Caco-2 (cell line): ENCODE results near the gene TPBG. TPM values are rescaled to one million over a fixed set of nuclear protein-coding genes. Genes with fewer than 3 reads are reported as not detected.

ENCODE experiments used
- BruUV-seq: library from RNA; stranded (reverse); fragments of 400-500 nt; replicated peaks from 2 replicates; lab custom pipeline; 2021; lab: Mats Ljungman, UMichigan
- CTCF ChIA-PET: fragments of 300-600 bp; sonication (Branson Sonifier 250); formaldehyde crosslinking; loops from one replicate; lab custom pipeline; 2022; ENCODE audit warnings: antibody characterized with exemption; lab: Charles Lee
- POLR2A ChIA-PET: fragments of 300-600 bp; sonication (Branson Sonifier 250); formaldehyde crosslinking; loops from one replicate; lab custom pipeline; 2022; ENCODE audit warnings: antibody characterized with exemption; lab: Charles Lee
- DNase-seq, 2 experiments: peaks; one replicate each; pipeline versions ENCODE4 v3.0.0 to v3.0.0-alpha.2; 2020 to 2022
- H3K27me3 ChIP-seq: replicated peaks from 2 replicates; pipeline ENCODE4 v1.6.0; 2011; ENCODE audit warnings: low read length; ENCODE audit not compliant: control insufficient read depth, insufficient read depth
- H3K36me3 ChIP-seq: 2 replicates; pipeline ENCODE4 v1.5.1; 2011; ENCODE audit warnings: low read length; ENCODE audit not compliant: control insufficient read depth, insufficient read depth
- H3K4me1 ChIP-seq: fragments of 250-450 bp; sonication (Bioruptor Pico); 2 replicates; pipeline ENCODE4 v1.5.1; 2020; ENCODE audit warnings: mild to moderate bottlenecking
- H3K4me3 ChIP-seq: 2 replicates; pipeline ENCODE4 v1.5.1; 2011; ENCODE audit warnings: low read depth, mild to moderate bottlenecking, control low read depth, low read length
- H3K9me3 ChIP-seq: fragments of 250-450 bp; sonication (Bioruptor Pico); 2 replicates; pipeline ENCODE4 v1.5.1; 2020; ENCODE audit warnings: mild to moderate bottlenecking, moderate library complexity
- H3K27ac Mint-ChIP-seq: one replicate; pipeline ENCODE4 v1.8.0; 2022; ENCODE audit warnings: mixed read lengths; ENCODE audit not compliant: unreplicated experiment
- H3K27me3 Mint-ChIP-seq: one replicate; pipeline ENCODE4 v1.8.0; 2022; ENCODE audit warnings: mixed read lengths; ENCODE audit not compliant: insufficient read depth, unreplicated experiment
- H3K36me3 Mint-ChIP-seq: one replicate; pipeline ENCODE4 v1.8.0; 2022; ENCODE audit warnings: mild to moderate bottlenecking, mixed read lengths; ENCODE audit not compliant: insufficient read depth, unreplicated experiment
- H3K4me1 Mint-ChIP-seq: one replicate; pipeline ENCODE4 v1.8.0; 2022; ENCODE audit warnings: low read depth, mixed read lengths; ENCODE audit not compliant: unreplicated experiment
- H3K4me3 Mint-ChIP-seq: one replicate; pipeline ENCODE4 v1.8.0; 2022; ENCODE audit warnings: mild to moderate bottlenecking, moderate library complexity, mixed read lengths; ENCODE audit not compliant: unreplicated experiment
- H3K9me3 Mint-ChIP-seq: one replicate; pipeline ENCODE4 v1.8.0; 2022; ENCODE audit warnings: mixed read lengths; ENCODE audit not compliant: unreplicated experiment
- intact Hi-C: fragments of 100-400 bp; cut with micrococcal nuclease; formaldehyde crosslinking; loops from one replicate; pipeline ENCODE4 v1.10.0; 2022; ENCODE audit not compliant: unreplicated experiment
- total RNA-seq: library from RNA; stranded (reverse); gene quantifications from 2 replicates; pipeline ENCODE4 v1.2.3, GENCODE V29; 2022
- TF ChIP-seq, protein P1 (sequence below), 2 experiments: fragments of 200-600 bp in 1 of 2; IDR thresholded peaks; 1 replicate in 1 of 2; 2 replicates in 1 of 2; pipeline versions ENCODE4 v1.5.1 to v1.8.0; 2011 to 2022; ENCODE audit warnings: antibody characterized with exemption in 1 of 2, control low read depth in 1 of 2, inconsistent platforms in 1 of 2, low read depth in 1 of 2, low read length in 1 of 2, mild to moderate bottlenecking in 1 of 2, moderate library complexity in 1 of 2; ENCODE audit not compliant: insufficient read depth in 1 of 2, severe bottlenecking in 1 of 2, unreplicated experiment in 1 of 2

The TPBG gene
- total RNA-seq, 1 experiment from 2014 or later: 4.0 TPM

DNA sequence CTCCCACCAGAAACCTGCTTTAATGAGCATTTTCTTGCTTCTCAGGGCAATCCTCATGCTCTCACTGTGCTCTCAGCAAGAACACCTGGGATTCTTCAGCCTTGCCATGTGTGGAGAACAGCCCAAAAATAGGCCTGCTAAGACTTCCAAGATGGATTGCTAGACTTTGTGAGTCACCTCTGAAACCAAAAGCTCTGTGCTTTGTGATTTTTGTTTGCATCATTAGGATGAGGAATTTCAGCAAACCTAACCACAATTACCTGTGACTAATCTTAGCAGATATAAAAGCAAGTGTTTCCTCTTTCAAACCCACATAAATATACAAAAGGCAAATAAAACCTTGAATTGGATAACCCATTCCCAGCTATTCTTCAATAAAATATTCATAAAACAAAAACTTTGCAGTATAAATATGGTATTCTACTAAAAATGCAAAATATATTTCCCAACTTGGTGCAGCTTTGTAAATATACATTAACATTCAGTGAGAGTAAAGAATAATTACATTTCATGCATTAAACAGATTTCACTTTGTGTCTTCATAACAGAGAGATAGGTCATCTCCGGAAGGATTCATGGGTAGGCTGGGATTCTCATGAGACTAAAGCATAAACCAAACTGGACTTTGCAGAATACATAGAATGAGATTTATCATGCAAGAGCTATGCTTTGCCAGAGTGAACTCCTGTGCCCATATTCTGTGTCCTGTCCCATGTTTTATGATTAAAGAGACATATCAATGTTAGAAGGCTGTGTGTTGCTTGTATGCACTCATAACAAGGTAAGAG lies 33.5 kb downstream of the TPBG start:
- H3K4me1 ChIP-seq: no peaks in the 10 kb centered on the region; the same call in 1 of the 2 replicates
- POLR2A ChIA-PET: no interaction called here
- intact Hi-C loops: no loop called here
- TF ChIP-seq, protein P1, sequence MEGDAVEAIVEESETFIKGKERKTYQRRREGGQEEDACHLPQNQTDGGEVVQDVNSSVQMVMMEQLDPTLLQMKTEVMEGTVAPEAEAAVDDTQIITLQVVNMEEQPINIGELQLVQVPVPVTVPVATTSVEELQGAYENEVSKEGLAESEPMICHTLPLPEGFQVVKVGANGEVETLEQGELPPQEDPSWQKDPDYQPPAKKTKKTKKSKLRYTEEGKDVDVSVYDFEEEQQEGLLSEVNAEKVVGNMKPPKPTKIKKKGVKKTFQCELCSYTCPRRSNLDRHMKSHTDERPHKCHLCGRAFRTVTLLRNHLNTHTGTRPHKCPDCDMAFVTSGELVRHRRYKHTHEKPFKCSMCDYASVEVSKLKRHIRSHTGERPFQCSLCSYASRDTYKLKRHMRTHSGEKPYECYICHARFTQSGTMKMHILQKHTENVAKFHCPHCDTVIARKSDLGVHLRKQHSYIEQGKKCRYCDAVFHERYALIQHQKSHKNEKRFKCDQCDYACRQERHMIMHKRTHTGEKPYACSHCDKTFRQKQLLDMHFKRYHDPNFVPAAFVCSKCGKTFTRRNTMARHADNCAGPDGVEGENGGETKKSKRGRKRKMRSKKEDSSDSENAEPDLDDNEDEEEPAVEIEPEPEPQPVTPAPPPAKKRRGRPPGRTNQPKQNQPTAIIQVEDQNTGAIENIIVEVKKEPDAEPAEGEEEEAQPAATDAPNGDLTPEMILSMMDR (IDR thresholded peaks at IDR 0.05; ENCODE audit: insufficient read depth in 1 of 2, low read depth in 1 of 2, low read length in 1 of 2, severe bottlenecking in 1 of 2, unreplicated experiment in 1 of 2): no peak
- no peak overlapping the region for H3K4me3 ChIP-seq
- no peak for DNase-seq
- H3K9me3 ChIP-seq: no peaks in the 10 kb centered on the region
- H3K36me3 ChIP-seq: no peaks in the 10 kb centered on the region
- CTCF ChIA-PET: no interaction called here
- H3K4me3 Mint-ChIP-seq: no peak overlapping the region
- BruUV-seq: no TSS peak
- H3K27ac Mint-ChIP-seq: no peak overlapping the region
- no peaks in the 10 kb centered on the region for H3K9me3 Mint-ChIP-seq
- no peaks in the 10 kb centered on the region for H3K27me3 ChIP-seq
- H3K4me1 Mint-ChIP-seq: no peaks in the 10 kb centered on the region
- no peaks in the 10 kb centered on the region for H3K36me3 Mint-ChIP-seq
- H3K27me3 Mint-ChIP-seq: no peaks in the 10 kb centered on the region

DNA sequence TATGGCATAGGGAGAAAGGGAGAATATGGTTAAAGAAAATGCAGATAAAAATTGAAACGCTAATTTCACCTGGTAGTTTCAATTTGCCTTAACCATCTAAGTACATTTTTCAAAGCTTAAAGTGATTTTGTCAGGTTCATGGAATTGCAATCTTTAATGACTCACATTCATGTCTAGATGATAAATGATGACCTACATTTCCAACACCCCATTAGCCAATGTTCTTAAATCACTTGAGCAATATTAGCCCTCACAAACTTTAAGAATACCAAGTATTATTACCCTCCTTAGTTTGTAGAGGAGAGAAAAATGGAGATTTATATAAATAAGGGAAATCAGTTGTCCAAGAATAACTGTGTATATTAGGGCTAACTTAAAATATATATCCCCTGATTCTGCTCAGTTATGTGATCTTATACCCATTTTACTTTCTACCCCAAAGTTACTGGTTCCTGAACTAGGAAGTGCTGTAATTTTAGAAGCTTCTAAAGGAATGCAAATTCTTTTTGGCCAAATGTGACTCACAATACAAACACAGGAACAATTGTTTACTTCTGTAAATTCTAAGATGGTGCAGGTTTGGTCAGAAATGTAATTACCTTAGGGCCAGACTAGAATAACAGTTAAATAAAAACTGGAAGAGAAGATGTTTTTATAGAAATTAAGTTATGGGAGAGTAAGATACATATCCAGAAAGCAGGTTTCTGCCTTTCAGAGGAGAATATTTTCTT lies 34.5 kb downstream of the TPBG start:
- no peaks in the 10 kb centered on the region for H3K27me3 ChIP-seq
- TF ChIP-seq, protein P1 (IDR thresholded peaks at IDR 0.05; ENCODE audit: insufficient read depth in 1 of 2, low read depth in 1 of 2, low read length in 1 of 2, severe bottlenecking in 1 of 2, unreplicated experiment in 1 of 2): no peak
- CTCF ChIA-PET: no interaction called here
- intact Hi-C loops: no loop called here
- no peaks in the 10 kb centered on the region for H3K9me3 ChIP-seq
- no peak overlapping the region for H3K4me3 ChIP-seq
- H3K27ac Mint-ChIP-seq: no peak overlapping the region
- no peaks in the 10 kb centered on the region for H3K27me3 Mint-ChIP-seq
- no peaks in the 10 kb centered on the region for H3K36me3 ChIP-seq
- H3K36me3 Mint-ChIP-seq: no peaks in the 10 kb centered on the region
- H3K4me1 ChIP-seq: no peaks in the 10 kb centered on the region; the same call in 1 of the 2 replicates
- H3K9me3 Mint-ChIP-seq: no peaks in the 10 kb centered on the region
- POLR2A ChIA-PET: no interaction called here
- DNase-seq: no peak
- H3K4me3 Mint-ChIP-seq: no peak overlapping the region
- H3K4me1 Mint-ChIP-seq: no peaks in the 10 kb centered on the region
- no TSS peak for BruUV-seq

DNA sequence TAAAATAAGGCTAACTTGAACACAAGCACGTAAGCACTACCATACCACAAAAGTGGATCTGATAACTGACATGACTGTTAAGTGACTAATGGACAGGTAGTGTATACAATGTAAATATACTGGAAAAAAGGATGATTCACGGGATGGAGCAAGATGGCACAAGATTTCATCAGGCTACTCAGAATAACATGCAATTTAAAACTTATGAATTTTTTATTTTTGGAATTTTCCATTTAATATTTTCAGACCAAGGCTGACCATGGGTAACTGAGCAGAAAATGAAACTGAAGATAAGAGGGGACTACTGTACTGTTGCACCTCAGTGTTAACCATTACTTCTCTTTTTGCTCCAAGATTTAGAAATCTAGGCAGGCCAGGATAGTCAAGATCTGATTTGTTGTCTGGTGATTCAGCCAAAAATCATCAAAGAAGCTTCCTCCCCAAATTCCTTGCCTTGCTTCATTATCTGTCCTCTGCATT lies 45.4 kb downstream of the TPBG start:
- no peaks in the 10 kb centered on the region for H3K36me3 ChIP-seq
- no peaks in the 10 kb centered on the region for H3K9me3 Mint-ChIP-seq
- DNase-seq: no peak
- H3K27me3 ChIP-seq: no peaks in the 10 kb centered on the region
- H3K4me1 Mint-ChIP-seq: no peaks in the 10 kb centered on the region
- ChIA-PET POLR2A (no interaction called here), CTCF (interaction anchor here (0.5 kb wide), 1 partner anchor 1660 kb away, joined by 4 read pairs; no protein-coding TSS in a partner anchor)
- H3K27ac Mint-ChIP-seq: no peak overlapping the region
- H3K27me3 Mint-ChIP-seq: peaks cover 10% of the 10 kb centered on the region
- no peak overlapping the region for H3K4me3 Mint-ChIP-seq
- no TSS peak for BruUV-seq
- H3K4me3 ChIP-seq: no peak overlapping the region
- no peaks in the 10 kb centered on the region for H3K36me3 Mint-ChIP-seq
- no peaks in the 10 kb centered on the region for H3K4me1 ChIP-seq
- intact Hi-C loops: no loop called here
- H3K9me3 ChIP-seq: no peaks in the 10 kb centered on the region
- TF ChIP-seq, protein P1 (IDR thresholded peaks at IDR 0.05; ENCODE audit: insufficient read depth in 1 of 2, low read depth in 1 of 2, low read length in 1 of 2, severe bottlenecking in 1 of 2, unreplicated experiment in 1 of 2): no peak
